Measurements from ENCODE around the gene PRRC2B.
"Not testable (repeated sequence)": the region's sequence is repeated elsewhere in the genome, so short reads cannot be mapped to it uniquely, and the experiment has no call there.

Gene PRRC2B

GRCh38 chr9:131530920-131531832 lies 137.3 kb downstream of the PRRC2B start, which contains the start of gene UCK1:
UCK1 (minus strand) TSS chr9:131531263; CDS start chr9:131531174, 89 bp downstream.
- peak; percentile 95 for FAIRE-seq
- TF ChIP-seq SPI1 (IDR thresholded peaks at IDR 0.05; ENCODE audit: low read depth, low read length), result no peak
- no peak for TF ChIP-seq PAX5 (IDR thresholded peaks at IDR 0.05; ENCODE audit: insufficient read depth, low read length, severe bottlenecking)
- no peak for TF ChIP-seq POLR2AphosphoS5 (IDR thresholded peaks at IDR 0.05; ENCODE audit: low read depth, low read length)
- TF ChIP-seq POLR2A (IDR thresholded peaks at IDR 0.05; ENCODE audit: low read depth, low read length), result no peak
- TF ChIP-seq POU2F2 (IDR thresholded peaks at IDR 0.05; ENCODE audit: low read depth, low read length), result no peak

GRCh38 chr9:131534721-131535237 lies 140.9 kb downstream of the PRRC2B start:
- DNase-seq (ENCODE audit: insufficient read length, low spot score) (no peak), FAIRE-seq (no peak)
- TF ChIP-seq POU2F2 (IDR thresholded peaks at IDR 0.05; ENCODE audit: low read depth, low read length) (no peak), POLR2AphosphoS5 (IDR thresholded peaks at IDR 0.05; ENCODE audit: low read depth, low read length) (no peak), TAF1 (IDR thresholded peaks at IDR 0.05; ENCODE audit: low read depth, low read length) (no peak)

More at GRCh38 chr9:131530920-131531832, 137.3 kb downstream of the PRRC2B start, which contains the start of gene UCK1:
- DNase-seq (ENCODE audit: insufficient read length, low spot score), result peak; percentile 100

- FAIRE-seq, result no peak
- no peak for DNase-seq (ENCODE audit: insufficient read length, low spot score)
- TF ChIP-seq TAF1 (IDR thresholded peaks at IDR 0.05; ENCODE audit: low read depth, low read length) (no peak), SPI1 (IDR thresholded peaks at IDR 0.05; ENCODE audit: low read depth, low read length) (no peak), POLR2A (IDR thresholded peaks at IDR 0.05; ENCODE audit: low read depth, low read length) (no peak)
These were observed 144.1 kb downstream of the PRRC2B start for GRCh38 chr9:131537946-131538345.

GRCh38 chr9:131539223-131539923 lies 145.5 kb downstream of the PRRC2B start:
- TF ChIP-seq TAF1 (IDR thresholded peaks at IDR 0.05; ENCODE audit: low read depth, low read length), result no peak
- TF ChIP-seq SPI1 (IDR thresholded peaks at IDR 0.05; ENCODE audit: low read depth, low read length), result no peak
- no peak for TF ChIP-seq PAX5 (IDR thresholded peaks at IDR 0.05; ENCODE audit: insufficient read depth, low read length, severe bottlenecking)
- TF ChIP-seq POLR2AphosphoS5 (IDR thresholded peaks at IDR 0.05; ENCODE audit: low read depth, low read length), result no peak
- TF ChIP-seq POU2F2 (IDR thresholded peaks at IDR 0.05; ENCODE audit: low read depth, low read length), result no peak
- TF ChIP-seq POLR2A (IDR thresholded peaks at IDR 0.05; ENCODE audit: low read depth, low read length), result no peak
- no peak for DNase-seq (ENCODE audit: insufficient read length, low spot score)
- FAIRE-seq, result no peak

- FAIRE-seq (no peak), DNase-seq (ENCODE audit: insufficient read length, low spot score) (no peak)
- TF ChIP-seq SPI1 (IDR thresholded peaks at IDR 0.05; ENCODE audit: low read depth, low read length) (no peak), PAX5 (IDR thresholded peaks at IDR 0.05; ENCODE audit: insufficient read depth, low read length, severe bottlenecking) (no peak), TAF1 (IDR thresholded peaks at IDR 0.05; ENCODE audit: low read depth, low read length) (no peak), POU2F2 (IDR thresholded peaks at IDR 0.05; ENCODE audit: low read depth, low read length) (no peak), POLR2A (IDR thresholded peaks at IDR 0.05; ENCODE audit: low read depth, low read length) (no peak), POLR2AphosphoS5 (IDR thresholded peaks at IDR 0.05; ENCODE audit: low read depth, low read length) (no peak)
These were observed 149.3 kb downstream of the PRRC2B start for GRCh38 chr9:131543141-131543540.

- no peak for DNase-seq (ENCODE audit: insufficient read length, low spot score)
- no peak for FAIRE-seq
- TF ChIP-seq SPI1 (IDR thresholded peaks at IDR 0.05; ENCODE audit: low read depth, low read length) (no peak), POLR2AphosphoS5 (IDR thresholded peaks at IDR 0.05; ENCODE audit: low read depth, low read length) (no peak), POU2F2 (IDR thresholded peaks at IDR 0.05; ENCODE audit: low read depth, low read length) (no peak), POLR2A (IDR thresholded peaks at IDR 0.05; ENCODE audit: low read depth, low read length) (no peak)
These were observed 151.3 kb downstream of the PRRC2B start, which contains the start of gene PRRT1B for GRCh38 chr9:131545003-131545785. PRRT1B (plus strand) TSS chr9:131545523; CDS start chr9:131545616, 93 bp downstream.

GRCh38 chr9:131545786-131546335 lies 152.0 kb downstream of the PRRC2B start:
- no peak for FAIRE-seq

GRCh38 chr9:131546336-131547084 lies 152.6 kb downstream of the PRRC2B start:
- TF ChIP-seq TAF1 (IDR thresholded peaks at IDR 0.05; ENCODE audit: low read depth, low read length) (no peak), PAX5 (IDR thresholded peaks at IDR 0.05; ENCODE audit: insufficient read depth, low read length, severe bottlenecking) (no peak), POLR2A (IDR thresholded peaks at IDR 0.05; ENCODE audit: low read depth, low read length) (no peak)
- no peak for FAIRE-seq
- no peak for DNase-seq (ENCODE audit: insufficient read length, low spot score)

More at GRCh38 chr9:131545786-131546335, 152.0 kb downstream of the PRRC2B start:
- no peak for DNase-seq (ENCODE audit: insufficient read length, low spot score)
- TF ChIP-seq POLR2AphosphoS5 (IDR thresholded peaks at IDR 0.05; ENCODE audit: low read depth, low read length) (no peak), POLR2A (IDR thresholded peaks at IDR 0.05; ENCODE audit: low read depth, low read length) (no peak), SPI1 (IDR thresholded peaks at IDR 0.05; ENCODE audit: low read depth, low read length) (no peak), PAX5 (IDR thresholded peaks at IDR 0.05; ENCODE audit: insufficient read depth, low read length, severe bottlenecking) (no peak), POU2F2 (IDR thresholded peaks at IDR 0.05; ENCODE audit: low read depth, low read length) (no peak), TAF1 (IDR thresholded peaks at IDR 0.05; ENCODE audit: low read depth, low read length) (no peak)

GRCh38 chr9:131549186-131549585 lies 155.3 kb downstream of the PRRC2B start:
- FAIRE-seq; DNase-seq (ENCODE audit: insufficient read length, low spot score): not testable (repeated sequence)

All from GM12891 (cell line).